Measurements from ENCODE around the gene APPL2. TPM values are rescaled to one million over a fixed set of nuclear protein-coding genes. Genes with fewer than 3 reads are reported as not detected.

APPL2 gene
- total RNA-seq, 1 donor from 2014 or later: 35.6 TPM

- Mint-ChIP-seq H3K4me1 (ENCODE audit: low read depth, unreplicated experiment) (no peaks in the 10 kb centered on the region), H3K9me3 (ENCODE audit: unreplicated experiment) (peaks cover under 1% of the 10 kb centered on the region), H3K27ac (ENCODE audit: unreplicated experiment) (no peak overlapping the region), H3K27me3 (ENCODE audit: unreplicated experiment) (peaks cover 2% of the 10 kb centered on the region), H3K36me3 (ENCODE audit: unreplicated experiment) (peaks cover 14% of the 10 kb centered on the region), H3K4me3 (ENCODE audit: unreplicated experiment) (no peak overlapping the region)
- TF ChIP-seq, protein P1, sequence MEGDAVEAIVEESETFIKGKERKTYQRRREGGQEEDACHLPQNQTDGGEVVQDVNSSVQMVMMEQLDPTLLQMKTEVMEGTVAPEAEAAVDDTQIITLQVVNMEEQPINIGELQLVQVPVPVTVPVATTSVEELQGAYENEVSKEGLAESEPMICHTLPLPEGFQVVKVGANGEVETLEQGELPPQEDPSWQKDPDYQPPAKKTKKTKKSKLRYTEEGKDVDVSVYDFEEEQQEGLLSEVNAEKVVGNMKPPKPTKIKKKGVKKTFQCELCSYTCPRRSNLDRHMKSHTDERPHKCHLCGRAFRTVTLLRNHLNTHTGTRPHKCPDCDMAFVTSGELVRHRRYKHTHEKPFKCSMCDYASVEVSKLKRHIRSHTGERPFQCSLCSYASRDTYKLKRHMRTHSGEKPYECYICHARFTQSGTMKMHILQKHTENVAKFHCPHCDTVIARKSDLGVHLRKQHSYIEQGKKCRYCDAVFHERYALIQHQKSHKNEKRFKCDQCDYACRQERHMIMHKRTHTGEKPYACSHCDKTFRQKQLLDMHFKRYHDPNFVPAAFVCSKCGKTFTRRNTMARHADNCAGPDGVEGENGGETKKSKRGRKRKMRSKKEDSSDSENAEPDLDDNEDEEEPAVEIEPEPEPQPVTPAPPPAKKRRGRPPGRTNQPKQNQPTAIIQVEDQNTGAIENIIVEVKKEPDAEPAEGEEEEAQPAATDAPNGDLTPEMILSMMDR (IDR thresholded peaks at IDR 0.05; ENCODE audit: partially characterized antibody, unreplicated experiment): no peak
- DNase-seq: no peak
These were observed 60.5 kb downstream of the APPL2 start for GRCh38 chr12:105175397-105175990.

- no peaks in the 10 kb centered on the region for H3K36me3 Mint-ChIP-seq (ENCODE audit: unreplicated experiment)
- no peak overlapping the region for H3K4me3 Mint-ChIP-seq (ENCODE audit: unreplicated experiment)
- TF ChIP-seq, protein P1 (IDR thresholded peaks at IDR 0.05; ENCODE audit: partially characterized antibody, unreplicated experiment): no peak
- no peak overlapping the region for H3K27ac Mint-ChIP-seq (ENCODE audit: unreplicated experiment)
- no peaks in the 10 kb centered on the region for H3K9me3 Mint-ChIP-seq (ENCODE audit: unreplicated experiment)
- H3K4me1 Mint-ChIP-seq (ENCODE audit: low read depth, unreplicated experiment): no peaks in the 10 kb centered on the region
- DNase-seq: no peak
- H3K27me3 Mint-ChIP-seq (ENCODE audit: unreplicated experiment): no peaks in the 10 kb centered on the region
These were observed 64.1 kb downstream of the APPL2 start for GRCh38 chr12:105171691-105172436.

DNA sequence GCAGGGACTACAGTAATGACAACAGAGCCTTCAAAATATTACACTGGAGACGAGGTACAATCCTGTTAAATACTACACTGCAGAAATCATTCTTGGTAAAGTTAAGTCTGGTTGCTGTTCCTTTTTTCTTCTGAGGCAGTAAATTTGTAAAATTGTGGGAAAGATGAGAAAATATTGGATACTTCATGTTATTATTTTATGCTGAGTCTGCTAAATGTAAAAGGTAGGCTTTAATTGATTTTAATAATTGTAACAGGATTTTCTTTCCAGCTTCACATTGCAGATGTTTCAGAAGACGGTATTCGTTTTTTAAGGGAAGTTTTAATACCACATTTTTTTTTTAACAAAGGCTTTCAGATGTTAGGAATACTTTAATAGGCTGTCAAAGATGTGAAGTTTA, 65.8 kb downstream of the APPL2 start:
- Mint-ChIP-seq H3K27me3 (ENCODE audit: unreplicated experiment) (no peaks in the 10 kb centered on the region), H3K36me3 (ENCODE audit: unreplicated experiment) (no peaks in the 10 kb centered on the region), H3K27ac (ENCODE audit: unreplicated experiment) (no peak overlapping the region), H3K4me1 (ENCODE audit: low read depth, unreplicated experiment) (no peaks in the 10 kb centered on the region), H3K9me3 (ENCODE audit: unreplicated experiment) (no peaks in the 10 kb centered on the region), H3K4me3 (ENCODE audit: unreplicated experiment) (no peak overlapping the region)
- DNase-seq: no peak
- TF ChIP-seq, protein P1 (IDR thresholded peaks at IDR 0.05; ENCODE audit: partially characterized antibody, unreplicated experiment): no peak

- Mint-ChIP-seq H3K36me3 (ENCODE audit: unreplicated experiment) (no peaks in the 10 kb centered on the region), H3K27ac (ENCODE audit: unreplicated experiment) (no peak overlapping the region), H3K9me3 (ENCODE audit: unreplicated experiment) (no peaks in the 10 kb centered on the region), H3K4me1 (ENCODE audit: low read depth, unreplicated experiment) (no peaks in the 10 kb centered on the region), H3K4me3 (ENCODE audit: unreplicated experiment) (no peak overlapping the region), H3K27me3 (ENCODE audit: unreplicated experiment) (no peaks in the 10 kb centered on the region)
- TF ChIP-seq, protein P1 (IDR thresholded peaks at IDR 0.05; ENCODE audit: partially characterized antibody, unreplicated experiment): no peak
- no peak for DNase-seq
These were observed 68.0 kb downstream of the APPL2 start for GRCh38 chr12:105168006-105168405.

GRCh38 chr12:105167346-105167745, 68.6 kb downstream of the APPL2 start:
- Mint-ChIP-seq H3K36me3 (ENCODE audit: unreplicated experiment) (no peaks in the 10 kb centered on the region), H3K27ac (ENCODE audit: unreplicated experiment) (no peak overlapping the region), H3K9me3 (ENCODE audit: unreplicated experiment) (no peaks in the 10 kb centered on the region), H3K4me3 (ENCODE audit: unreplicated experiment) (no peak overlapping the region), H3K4me1 (ENCODE audit: low read depth, unreplicated experiment) (no peaks in the 10 kb centered on the region), H3K27me3 (ENCODE audit: unreplicated experiment) (no peaks in the 10 kb centered on the region)
- no peak for DNase-seq
- TF ChIP-seq, protein P1 (IDR thresholded peaks at IDR 0.05; ENCODE audit: partially characterized antibody, unreplicated experiment): no peak

Data from glutamatergic neuron (in vitro differentiated cells).